HepG2 (cell line): ENCODE results near the gene CEP43. TPM values are rescaled to one million over a fixed set of nuclear protein-coding genes. Genes with fewer than 3 reads are reported as not detected.

ENCODE experiments used
- ATAD3A ChIP-seq: sonication (generic); formaldehyde crosslinking; IDR thresholded peaks from 2 replicates; pipeline ENCODE4 v1.4.0; 2020; ENCODE audit warnings: missing genetic modification reagents
- ETS1 ChIP-seq: sonication (generic); formaldehyde crosslinking; IDR thresholded peaks from 2 replicates; pipeline ENCODE4 v1.4.0; 2020; ENCODE audit warnings: missing genetic modification reagents
- FOXO4 ChIP-seq: sonication (generic); formaldehyde crosslinking; conservative IDR thresholded peaks from 2 replicates; pipeline ENCODE4 v1.8.1; 2023; ENCODE audit warnings: missing genetic modification reagents
- HOXD1 ChIP-seq: sonication (generic); formaldehyde crosslinking; IDR thresholded peaks from 2 replicates; pipeline ENCODE4 v1.5.0; 2020; ENCODE audit warnings: missing genetic modification reagents
- KDM5B ChIP-seq: sonication (generic); formaldehyde crosslinking; IDR thresholded peaks from 2 replicates; pipeline ENCODE4 v1.4.0; 2020; ENCODE audit warnings: missing genetic modification reagents, mild to moderate bottlenecking, borderline replicate concordance
- KMT2B ChIP-seq: IDR thresholded peaks from 2 replicates; pipeline ENCODE4 v1.6.1; 2016; ENCODE audit warnings: missing genetic modification reagents, missing compliant biosample characterization
- LBX2 ChIP-seq: sonication (generic); formaldehyde crosslinking; IDR thresholded peaks from 2 replicates; pipeline ENCODE4 v1.5.0; 2020; ENCODE audit warnings: missing genetic modification reagents, mild to moderate bottlenecking, borderline replicate concordance
- PITX1 ChIP-seq: sonication (generic); formaldehyde crosslinking; IDR thresholded peaks from 2 replicates; pipeline ENCODE4 v1.5.1; 2020; ENCODE audit warnings: mild to moderate bottlenecking, missing genetic modification reagents
- RBM39 ChIP-seq: fragments of 200-400 bp; formaldehyde crosslinking; IDR thresholded peaks from one replicate; pipeline ENCODE4 v1.6.1; 2018; ENCODE audit warnings: antibody characterized with exemption, mild to moderate bottlenecking, low read depth, low read length; ENCODE audit not compliant: poor library complexity, severe bottlenecking
- SP2 ChIP-seq: sonication (generic); formaldehyde crosslinking; IDR thresholded peaks from 2 replicates; pipeline ENCODE4 v1.5.1; 2020; ENCODE audit warnings: mild to moderate bottlenecking, missing genetic modification reagents
- ZNF224 ChIP-seq: sonication (generic); formaldehyde crosslinking; IDR thresholded peaks from 2 replicates; pipeline ENCODE4 v1.5.0; 2020; ENCODE audit warnings: mild to moderate bottlenecking, missing genetic modification reagents
- ZNF512 ChIP-seq: sonication (generic); formaldehyde crosslinking; IDR thresholded peaks from 2 replicates; pipeline ENCODE4 v1.4.0; 2020; ENCODE audit warnings: mild to moderate bottlenecking, missing genetic modification reagents
- ZNF629 ChIP-seq: sonication (generic); formaldehyde crosslinking; conservative IDR thresholded peaks from 2 replicates; pipeline ENCODE4 v1.5.0; 2020; ENCODE audit warnings: missing genetic modification reagents
- ZNF639 ChIP-seq: conservative IDR thresholded peaks from 2 replicates; pipeline ENCODE4 v1.6.1; 2018; ENCODE audit warnings: missing genetic modification reagents
- ZNF672 ChIP-seq: sonication (generic); formaldehyde crosslinking; IDR thresholded peaks from 2 replicates; pipeline ENCODE4 v1.8.1; 2022; ENCODE audit warnings: missing genetic modification reagents
- ZNF678 ChIP-seq: sonication (generic); formaldehyde crosslinking; IDR thresholded peaks from 2 replicates; pipeline ENCODE4 v1.4.0; 2020; ENCODE audit warnings: mild to moderate bottlenecking, missing genetic modification reagents
- ZSCAN31 ChIP-seq: sonication (generic); formaldehyde crosslinking; IDR thresholded peaks from 2 replicates; pipeline ENCODE4 v1.5.0; 2020; ENCODE audit warnings: low read depth, mild to moderate bottlenecking, missing genetic modification reagents
- polyA plus RNA-seq, 8 experiments: library from polyadenylated mRNA; depleted of rRNA in 3 of 8; stranded (reverse) in 7 of 8; unstranded in 1 of 8; fragments of >200 nt; fragmentation: Illumina TruSeq in 4 of 8; extraction: Trizol in 4 of 8; gene quantifications; 2 replicates each; pipeline versions ENCODE4 v1.2.1 to v1.2.3, GENCODE V29; 2011 to 2016; ENCODE audit warnings: low read depth in 4 of 8, missing spikeins in 1 of 8, mixed read lengths in 1 of 8; ENCODE audit not compliant: insufficient read depth in 1 of 8
- total RNA-seq, 5 experiments: library from RNA; depleted of rRNA; stranded (reverse); fragments of >200 nt; fragmentation: Illumina TruSeq; extraction: Trizol; gene quantifications; 2 replicates each; pipeline ENCODE4 v1.2.3, GENCODE V29; 2016; ENCODE audit warnings: low read depth in 1 of 5

The CEP43 gene
- total and polyA plus RNA-seq, 2 of the 13 experiments (the other 11 are each of a cell fraction or from before 2014, with no cell fraction given) = 29.3 to 73.9 TPM

- 0 out of 2 replicates have a peak, but pooled peaks have one; percentile 5 for TF ChIP-seq LBX2
- TF ChIP-seq KDM5B (CRISPR knock-in tag) = peak; percentile 64; the same call in 1 of the 2 replicates
- TF ChIP-seq PITX1 (CRISPR knock-in tag) = no peak
- peak; percentile 31 for TF ChIP-seq ZNF678
- peak; percentile 8; the same call in 1 of the 2 replicates for TF ChIP-seq ZNF629
- 0 out of 2 replicates have a peak, but pooled peaks have one; percentile 44 for TF ChIP-seq ZNF639 (CRISPR knock-in tag)
- TF ChIP-seq HOXD1 (CRISPR knock-in tag) = peak; percentile 10
- 0 out of 2 replicates have a peak, but pooled peaks have one; percentile 34 for TF ChIP-seq ETS1 (CRISPR knock-in tag)
- TF ChIP-seq KMT2B (CRISPR knock-in tag) = peak; percentile 14
- TF ChIP-seq ZNF512 (CRISPR knock-in tag) = no peak; the same call in 1 of the 2 replicates
- no peak for TF ChIP-seq FOXO4 (CRISPR knock-in tag)
- TF ChIP-seq SP2 (CRISPR knock-in tag) = peak; percentile 50
- TF ChIP-seq ZNF224 (CRISPR knock-in tag) = peak; percentile 73; the same call in 1 of the 2 replicates
- TF ChIP-seq ZNF672 (CRISPR knock-in tag) = peak; percentile 94; the same call in 1 of the 2 replicates
- no peak for TF ChIP-seq ATAD3A (CRISPR knock-in tag)
- peak; percentile 62 for TF ChIP-seq RBM39
- TF ChIP-seq ZSCAN31 (CRISPR knock-in tag) = peak; percentile 96
Observed at GRCh38 chr6:166956444-166957086, 42.6 kb upstream of the CEP43 start, which contains the start of gene RNASET2 (continued).
